Activated T-cell treated with anti-CD3 and anti-CD28 coated beads, Interleukin-2, amount 50 U/mL, for 1 hour (primary cell): ENCODE data around the gene MYCBP.

Experiments used
- DNase-seq: peaks from one replicate; pipeline ENCODE4 v3.0.0-alpha.2; 2020

Gene MYCBP

DNA sequence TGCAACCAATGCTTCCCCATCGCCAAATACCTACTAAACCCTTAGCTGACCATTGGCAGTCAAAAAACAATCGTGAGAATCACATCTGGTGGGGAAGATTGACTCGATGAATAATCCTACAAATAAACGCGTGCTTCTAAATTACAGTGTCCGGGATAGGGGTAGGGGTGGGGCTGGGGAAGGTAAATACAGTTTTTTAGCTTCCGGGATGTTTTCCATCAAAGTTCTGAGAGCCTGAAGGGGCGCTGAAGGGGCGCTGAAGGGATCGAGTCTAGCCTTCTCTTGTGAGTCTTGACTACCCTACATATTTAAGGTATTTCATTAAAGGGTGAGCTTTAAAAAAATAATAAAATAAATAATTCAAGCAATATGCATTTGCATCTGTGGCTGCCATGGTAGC, 54.1 kb downstream of the MYCBP start:
- DNase-seq: no peak

- peak; percentile 66 for DNase-seq
These were observed 54.8 kb downstream of the MYCBP start for GRCh38 chr1:38818175-38818976.

DNA sequence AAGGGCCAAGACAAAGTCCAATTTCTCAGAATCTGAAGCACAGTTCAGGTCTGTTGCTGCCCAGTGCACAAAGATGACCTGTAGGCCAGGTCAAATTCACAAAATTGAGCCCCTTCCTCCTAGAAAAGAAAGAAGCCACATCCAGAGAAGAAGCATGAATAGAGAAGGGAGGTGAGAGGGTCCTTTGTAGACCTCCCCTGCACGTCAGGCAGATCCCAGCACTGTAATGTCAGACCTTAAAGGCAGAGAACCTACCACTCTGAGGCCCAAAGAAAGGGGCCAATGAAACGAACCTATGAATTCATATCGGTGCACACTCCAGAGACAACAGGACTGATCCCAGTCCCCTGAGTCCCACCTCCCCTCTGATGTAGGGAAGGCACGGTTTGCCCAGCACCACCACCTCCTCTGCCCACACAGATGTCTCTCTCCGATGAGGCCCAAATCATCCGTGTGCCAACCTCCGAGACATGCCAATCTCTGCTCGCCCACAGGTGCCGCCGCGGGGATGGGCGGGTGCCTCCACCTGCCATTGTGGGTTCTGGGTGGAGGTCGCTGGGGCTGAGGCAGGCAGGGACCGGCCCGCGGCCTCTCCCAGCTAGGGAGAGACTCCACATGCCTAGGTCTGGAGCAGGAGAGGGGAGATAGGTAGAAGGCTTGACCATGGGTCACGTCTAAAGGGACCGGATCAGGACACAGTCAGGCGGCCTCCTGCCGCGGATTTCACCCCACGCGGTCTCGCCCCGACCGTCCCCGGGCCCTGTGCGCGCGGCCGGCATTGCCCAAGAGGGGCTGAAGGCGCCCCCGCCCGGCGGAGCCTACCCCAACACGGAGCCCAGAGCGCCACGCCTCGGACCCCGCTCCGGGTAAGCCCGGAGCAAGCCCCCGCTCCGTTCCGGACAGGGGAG, 55.6 kb downstream of the MYCBP start:
- peak; percentile 31 for DNase-seq

- DNase-seq: no peak
These were observed 57.1 kb downstream of the MYCBP start for GRCh38 chr1:38815903-38816627.

- DNase-seq: no peak
These were observed 58.1 kb downstream of the MYCBP start for GRCh38 chr1:38814984-38815464.

GRCh38 chr1:38814444-38814983, 58.6 kb downstream of the MYCBP start:
- DNase-seq: no peak

GRCh38 chr1:38812981-38813380, 60.2 kb downstream of the MYCBP start:
- DNase-seq: no peak
